Measurements from ENCODE around the gene RALGAPB. TPM values are rescaled to one million over a fixed set of nuclear protein-coding genes. Genes with fewer than 3 reads are reported as not detected.

Gene RALGAPB
- total RNA-seq, 2 donors from 2014 or later, result 38.3 to 45.5 TPM

GRCh38 chr20:38445381-38445796 lies 27.3 kb upstream of the RALGAPB start:
- Histone ChIP-seq H3K9ac (ENCODE audit: extremely low read depth, low read length, poor library complexity, severe bottlenecking) (no peak overlapping the region), H3K27me3 (ENCODE audit: control insufficient read depth, insufficient read depth, low read length, poor library complexity, severe bottlenecking) (no peaks in the 10 kb centered on the region), H3K4me3 (ENCODE audit: low read length) (no peak overlapping the region), H3K27ac (ENCODE audit: low read depth, low read length) (no peak overlapping the region), H3K9me3 (ENCODE audit: control insufficient read depth, low read length) (no peaks in the 10 kb centered on the region), H3K36me3 (ENCODE audit: control insufficient read depth, insufficient read depth, low read length) (peaks cover 13% of the 10 kb centered on the region), H3K4me1 (ENCODE audit: control insufficient read depth, insufficient read depth, low read length) (peaks cover 14% of the 10 kb centered on the region)
- DNase-seq, result no peak
- Mint-ChIP-seq H3K9me3 (no peaks in the 10 kb centered on the region), H3K27me3 (ENCODE audit: insufficient read depth) (peaks cover 3% of the 10 kb centered on the region), H3K27ac (no peak overlapping the region), H3K4me3 (no peak overlapping the region), H3K36me3 (ENCODE audit: low read depth) (peaks cover 14% of the 10 kb centered on the region), H3K4me1 (peaks cover 14% of the 10 kb centered on the region)
- TF ChIP-seq, protein P1, sequence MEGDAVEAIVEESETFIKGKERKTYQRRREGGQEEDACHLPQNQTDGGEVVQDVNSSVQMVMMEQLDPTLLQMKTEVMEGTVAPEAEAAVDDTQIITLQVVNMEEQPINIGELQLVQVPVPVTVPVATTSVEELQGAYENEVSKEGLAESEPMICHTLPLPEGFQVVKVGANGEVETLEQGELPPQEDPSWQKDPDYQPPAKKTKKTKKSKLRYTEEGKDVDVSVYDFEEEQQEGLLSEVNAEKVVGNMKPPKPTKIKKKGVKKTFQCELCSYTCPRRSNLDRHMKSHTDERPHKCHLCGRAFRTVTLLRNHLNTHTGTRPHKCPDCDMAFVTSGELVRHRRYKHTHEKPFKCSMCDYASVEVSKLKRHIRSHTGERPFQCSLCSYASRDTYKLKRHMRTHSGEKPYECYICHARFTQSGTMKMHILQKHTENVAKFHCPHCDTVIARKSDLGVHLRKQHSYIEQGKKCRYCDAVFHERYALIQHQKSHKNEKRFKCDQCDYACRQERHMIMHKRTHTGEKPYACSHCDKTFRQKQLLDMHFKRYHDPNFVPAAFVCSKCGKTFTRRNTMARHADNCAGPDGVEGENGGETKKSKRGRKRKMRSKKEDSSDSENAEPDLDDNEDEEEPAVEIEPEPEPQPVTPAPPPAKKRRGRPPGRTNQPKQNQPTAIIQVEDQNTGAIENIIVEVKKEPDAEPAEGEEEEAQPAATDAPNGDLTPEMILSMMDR (conservative IDR thresholded peaks at IDR 0.05), result no peak
- 86 to 100% methylated on average over 1 to 2 of the region's 3 CpGs for WGBS, 2 experiments (ENCODE audit: insufficient coverage in 1 of 2, insufficient read length in 1 of 2)

- TF ChIP-seq, protein P1 (conservative IDR thresholded peaks at IDR 0.05), result no peak
- Mint-ChIP-seq H3K27me3 (ENCODE audit: insufficient read depth) (peaks cover 3% of the 10 kb centered on the region), H3K4me1 (peaks cover 14% of the 10 kb centered on the region), H3K4me3 (peak overlapping the region; percentile 71), H3K9me3 (no peaks in the 10 kb centered on the region), H3K36me3 (ENCODE audit: low read depth) (peaks cover 20% of the 10 kb centered on the region), H3K27ac (no peak overlapping the region)
- H3K4me3 ChIP-seq (ENCODE audit: low read length), result peak overlapping the region; percentile 88
- H3K9me3 ChIP-seq (ENCODE audit: control insufficient read depth, low read length), result no peaks in the 10 kb centered on the region
- no peaks in the 10 kb centered on the region for H3K27me3 ChIP-seq (ENCODE audit: control insufficient read depth, insufficient read depth, low read length, poor library complexity, severe bottlenecking)
- H3K4me1 ChIP-seq (ENCODE audit: control insufficient read depth, insufficient read depth, low read length), result peaks cover 14% of the 10 kb centered on the region
- 85 to 95% methylated on average over 3 to 6 of the region's 6 CpGs for WGBS, 2 experiments (ENCODE audit: insufficient coverage in 1 of 2, insufficient read length in 1 of 2)
- H3K27ac ChIP-seq (ENCODE audit: low read depth, low read length), result no peak overlapping the region
- H3K9ac ChIP-seq (ENCODE audit: extremely low read depth, low read length, poor library complexity, severe bottlenecking), result no peak overlapping the region
- H3K36me3 ChIP-seq (ENCODE audit: control insufficient read depth, insufficient read depth, low read length), result peaks cover 18% of the 10 kb centered on the region
- DNase-seq, result no peak
Measured at GRCh38 chr20:38445901-38446425, 26.7 kb upstream of the RALGAPB start.

GRCh38 chr20:38446441-38447209 lies 26.0 kb upstream of the RALGAPB start:
- DNase-seq, result peak; percentile 96
- H3K27ac Mint-ChIP-seq, result peak overlapping the region; percentile 78
- 4 to 10% methylated on average over 31 to 56 of the region's 56 CpGs for WGBS, 2 experiments (ENCODE audit: insufficient coverage in 1 of 2, insufficient read length in 1 of 2)

More at GRCh38 chr20:38446441-38447209, 26.0 kb upstream of the RALGAPB start:
- Histone ChIP-seq H3K4me3 (ENCODE audit: low read length) (peak overlapping the region; percentile 88), H3K9ac (ENCODE audit: extremely low read depth, low read length, poor library complexity, severe bottlenecking) (peak overlapping the region; percentile 92), H3K4me1 (ENCODE audit: control insufficient read depth, insufficient read depth, low read length) (peaks cover 14% of the 10 kb centered on the region), H3K36me3 (ENCODE audit: control insufficient read depth, insufficient read depth, low read length) (peaks cover 23% of the 10 kb centered on the region), H3K9me3 (ENCODE audit: control insufficient read depth, low read length) (no peaks in the 10 kb centered on the region), H3K27me3 (ENCODE audit: control insufficient read depth, insufficient read depth, low read length, poor library complexity, severe bottlenecking) (no peaks in the 10 kb centered on the region), H3K27ac (ENCODE audit: low read depth, low read length) (peak overlapping the region; percentile 66)
- no peaks in the 10 kb centered on the region for H3K9me3 Mint-ChIP-seq
- H3K27me3 Mint-ChIP-seq (ENCODE audit: insufficient read depth), result peaks cover 3% of the 10 kb centered on the region
- peaks cover 14% of the 10 kb centered on the region for H3K4me1 Mint-ChIP-seq
- TF ChIP-seq, protein P1 (conservative IDR thresholded peaks at IDR 0.05), result peak; percentile 98
- H3K4me3 Mint-ChIP-seq, result peak overlapping the region; percentile 71
- H3K36me3 Mint-ChIP-seq (ENCODE audit: low read depth), result peaks cover 25% of the 10 kb centered on the region

All from endodermal cell (in vitro differentiated cells).